NCI-H128 (cell line): ENCODE results near the gene C6orf163.

ENCODE experiments used
- DNase-seq: peaks from one replicate; lab custom pipeline; 2025; ENCODE audit not compliant: unreplicated experiment; lab: John Stamatoyannopoulos, UW

Gene C6orf163

DNA sequence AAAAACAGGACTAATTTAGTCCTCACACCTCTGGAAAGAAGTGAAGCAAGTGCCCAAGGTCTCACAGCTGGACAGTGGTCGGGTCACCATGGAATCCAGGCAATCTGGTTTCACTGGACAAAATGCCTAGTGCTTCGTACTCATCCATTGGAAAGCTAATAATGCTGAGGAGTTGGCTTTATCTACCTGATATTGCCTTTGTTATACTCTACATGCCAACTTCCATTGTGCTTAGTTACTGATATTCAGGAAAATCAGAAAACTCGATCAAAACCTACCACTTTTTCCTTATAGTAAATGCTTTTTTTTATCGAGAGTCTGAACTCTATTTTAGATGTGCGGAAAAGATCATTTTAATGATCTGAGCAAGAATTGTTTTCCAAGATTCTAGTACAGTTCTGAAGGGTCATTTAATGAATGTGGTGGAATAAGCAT, 64.1 kb downstream of the C6orf163 start:
- DNase-seq: no peak
